NCI-H1930 (cell line): ENCODE data around the gene NR6A1.

ENCODE experiments used
- DNase-seq, 2 experiments: peaks; one replicate each; lab custom pipeline; 2025; lab: John Stamatoyannopoulos, UW

The NR6A1 gene

DNA sequence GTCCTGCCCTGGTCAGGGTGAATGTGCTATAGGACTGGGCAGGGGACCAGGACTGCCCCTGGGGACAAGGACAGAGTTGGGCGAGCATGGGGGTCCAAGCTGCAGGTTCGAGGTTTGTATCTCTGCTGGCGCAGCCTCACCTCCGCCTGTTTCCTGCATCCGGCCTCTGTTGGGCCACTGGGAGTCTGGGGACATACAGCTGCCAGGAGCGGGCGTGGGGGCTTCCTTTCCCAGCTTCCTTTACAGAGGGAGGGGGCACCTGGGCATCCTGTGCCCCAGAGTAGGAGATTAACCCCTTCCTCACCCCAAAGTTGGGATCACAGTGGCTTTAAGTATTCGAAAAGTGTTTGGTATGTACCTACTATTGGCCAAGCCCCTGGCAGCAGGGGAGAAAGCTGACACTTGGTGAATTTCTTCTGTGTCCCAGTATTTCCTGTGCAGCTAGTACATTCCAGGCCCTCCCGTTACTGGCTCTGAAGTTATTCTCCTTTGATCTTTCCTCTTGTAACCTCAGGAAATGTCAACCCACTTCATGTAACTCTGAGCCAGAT is 24.8 kb upstream of the NR6A1 start:
- no peak for DNase-seq

GRCh38 chr9:124794902-124795491 is 23.9 kb upstream of the NR6A1 start:
- DNase-seq = peak; percentile 22 to 47

DNA sequence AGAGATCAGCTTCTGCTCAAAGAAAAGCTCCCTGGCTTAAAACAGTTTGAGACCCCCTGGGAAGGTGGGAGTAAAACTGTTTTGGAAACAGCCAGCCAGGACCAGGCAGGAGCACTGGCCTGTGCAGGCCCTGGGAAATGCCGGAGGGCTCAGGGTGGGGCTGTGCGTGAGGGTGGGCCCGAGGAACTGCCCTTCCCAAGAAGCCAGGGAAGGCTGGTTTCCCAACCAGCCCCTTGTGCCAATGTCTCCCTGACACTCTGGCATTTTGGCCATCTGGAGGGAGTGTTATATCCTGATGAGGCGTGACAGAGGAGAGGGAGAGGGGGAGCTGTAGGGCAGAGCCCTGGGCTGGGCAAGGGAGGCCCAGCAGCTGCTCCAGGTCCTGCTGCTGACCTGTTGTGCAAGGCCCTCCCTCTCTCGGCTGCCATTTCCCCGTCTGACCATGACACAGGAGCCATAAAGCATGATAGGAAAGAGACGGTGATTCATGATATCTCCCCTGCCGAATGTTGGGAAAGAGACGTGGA is 22.0 kb upstream of the NR6A1 start:
- no peak for DNase-seq

DNA sequence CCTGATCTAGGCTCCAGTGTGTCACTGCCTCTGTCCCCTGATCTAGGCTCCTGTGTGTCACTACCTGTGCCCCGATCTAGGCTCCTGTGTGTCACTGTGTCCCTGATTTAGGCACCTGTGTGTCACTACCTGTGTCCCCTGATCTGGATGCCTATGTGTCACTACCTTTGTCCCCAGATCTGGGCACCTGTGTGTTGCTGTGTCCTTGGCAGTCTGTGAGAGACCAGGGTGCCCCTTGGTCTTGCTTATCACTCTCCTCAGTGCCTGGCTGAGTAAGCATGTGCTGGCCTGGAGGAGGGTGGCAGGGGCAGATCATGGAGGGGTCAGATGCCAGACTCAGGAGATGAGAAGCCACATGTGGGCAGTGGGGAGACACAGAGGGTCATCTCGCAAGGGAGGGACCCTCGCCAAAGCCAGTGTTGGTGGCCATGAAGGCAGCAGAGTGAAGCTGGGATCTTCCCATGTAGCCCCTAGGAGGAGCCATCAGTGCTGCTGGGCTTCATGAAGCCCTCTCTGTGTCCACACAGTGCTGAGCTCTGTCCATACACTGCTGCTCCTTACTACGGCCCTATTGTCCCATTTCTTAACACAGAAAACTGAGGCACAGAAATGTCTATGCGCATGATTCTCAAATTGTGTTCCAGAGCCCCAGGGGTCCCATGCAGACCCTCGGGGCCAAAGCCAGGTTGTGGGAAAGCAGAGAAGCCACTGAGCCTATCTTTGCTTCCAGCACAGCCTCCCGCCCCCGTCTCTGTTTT is 21.3 kb upstream of the NR6A1 start:
- DNase-seq = no peak

DNA sequence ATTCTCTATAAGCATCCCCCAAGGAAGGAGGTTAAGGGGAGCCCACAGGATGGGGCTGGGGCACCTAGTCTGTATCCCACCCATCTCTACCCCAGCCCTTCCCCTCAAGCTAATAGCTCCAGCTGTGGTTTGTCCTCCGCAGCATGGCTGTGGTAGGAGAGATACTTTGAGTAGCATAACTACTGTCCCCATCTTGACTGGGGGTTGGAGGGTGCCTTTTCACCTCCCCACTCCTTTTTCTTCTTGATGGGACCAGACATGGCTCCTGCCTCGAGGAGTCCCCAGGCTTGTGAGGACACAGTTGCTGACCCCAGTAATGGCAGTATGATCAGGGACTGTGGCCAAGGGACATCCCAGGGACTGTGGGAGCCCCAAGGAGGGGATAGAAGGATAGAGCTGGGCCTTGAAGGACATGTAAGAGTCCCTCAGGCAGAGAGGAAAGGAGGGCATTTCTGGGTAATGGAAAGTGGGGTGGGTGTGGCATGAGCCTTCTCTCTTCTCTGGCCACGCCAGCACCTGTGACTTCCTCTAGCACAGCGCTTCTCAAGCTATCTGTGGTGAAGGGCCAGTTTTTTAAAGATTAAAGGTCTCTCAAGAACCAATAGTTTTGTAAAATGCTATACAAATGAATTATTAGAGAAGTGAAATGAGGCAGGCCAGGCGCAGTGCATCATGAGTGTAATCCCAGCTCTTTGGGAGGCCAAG is 19.8 kb upstream of the NR6A1 start:
- DNase-seq = no peak

- DNase-seq = no peak
Measured at GRCh38 chr9:124790301-124790700, 19.2 kb upstream of the NR6A1 start.

- no peak for DNase-seq
Measured at GRCh38 chr9:124789531-124789930, 18.4 kb upstream of the NR6A1 start.

DNA sequence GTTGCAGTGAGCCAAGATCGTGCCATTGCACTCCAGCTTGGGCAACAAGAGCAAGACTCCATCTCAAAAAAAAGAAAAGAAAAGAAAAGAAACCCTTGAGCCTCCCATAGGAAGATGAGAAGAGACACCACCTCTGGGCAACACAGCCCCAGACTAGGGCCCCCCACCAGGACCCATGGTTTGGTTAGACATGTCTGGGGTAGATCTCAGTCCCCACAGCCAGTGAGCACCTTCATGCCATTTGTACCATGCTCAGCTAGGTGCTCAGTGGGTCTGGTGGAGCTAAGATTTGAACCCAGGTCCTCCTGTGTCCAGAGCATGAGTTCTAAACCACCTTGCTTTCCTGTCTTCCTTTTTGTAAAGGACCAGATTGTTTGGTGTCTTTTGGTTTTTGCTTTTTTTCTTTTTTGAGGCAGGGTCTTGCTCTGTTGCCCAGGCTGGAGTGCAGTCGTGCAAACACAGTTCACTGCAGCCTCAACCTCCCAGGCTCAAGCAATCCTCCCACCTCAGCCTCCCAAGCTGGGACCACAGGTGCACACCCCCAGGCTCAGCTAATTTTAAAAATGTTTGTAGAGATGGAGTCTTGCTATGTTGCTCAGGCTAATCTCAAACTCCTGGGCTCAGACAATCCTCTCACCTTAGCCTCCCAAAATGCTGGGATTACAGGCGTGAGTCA is 17.6 kb upstream of the NR6A1 start:
- no peak for DNase-seq

- DNase-seq = no peak
Measured at GRCh38 chr9:124786881-124787573, 15.9 kb upstream of the NR6A1 start.

DNA sequence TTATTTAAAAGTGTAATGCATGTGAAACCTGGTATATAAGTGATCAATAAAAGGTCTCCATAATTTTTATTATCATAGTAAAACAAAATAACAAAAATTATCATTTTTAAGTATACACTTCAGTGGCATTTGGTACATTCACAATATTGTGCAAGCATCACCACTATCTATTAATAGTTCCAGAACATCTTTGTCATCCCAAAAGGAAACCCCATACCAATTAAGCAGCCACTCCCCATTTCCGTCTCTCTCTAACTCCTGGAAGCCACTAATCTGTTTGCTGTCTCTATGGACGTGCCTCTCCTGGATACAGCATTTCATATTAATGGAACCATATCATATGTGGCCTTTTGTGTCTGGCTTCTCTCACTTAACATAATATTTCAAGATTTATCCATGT is 13.4 kb upstream of the NR6A1 start:
- no peak for DNase-seq

- no peak for DNase-seq
Measured at GRCh38 chr9:124783830-124784229, 12.7 kb upstream of the NR6A1 start.

DNA sequence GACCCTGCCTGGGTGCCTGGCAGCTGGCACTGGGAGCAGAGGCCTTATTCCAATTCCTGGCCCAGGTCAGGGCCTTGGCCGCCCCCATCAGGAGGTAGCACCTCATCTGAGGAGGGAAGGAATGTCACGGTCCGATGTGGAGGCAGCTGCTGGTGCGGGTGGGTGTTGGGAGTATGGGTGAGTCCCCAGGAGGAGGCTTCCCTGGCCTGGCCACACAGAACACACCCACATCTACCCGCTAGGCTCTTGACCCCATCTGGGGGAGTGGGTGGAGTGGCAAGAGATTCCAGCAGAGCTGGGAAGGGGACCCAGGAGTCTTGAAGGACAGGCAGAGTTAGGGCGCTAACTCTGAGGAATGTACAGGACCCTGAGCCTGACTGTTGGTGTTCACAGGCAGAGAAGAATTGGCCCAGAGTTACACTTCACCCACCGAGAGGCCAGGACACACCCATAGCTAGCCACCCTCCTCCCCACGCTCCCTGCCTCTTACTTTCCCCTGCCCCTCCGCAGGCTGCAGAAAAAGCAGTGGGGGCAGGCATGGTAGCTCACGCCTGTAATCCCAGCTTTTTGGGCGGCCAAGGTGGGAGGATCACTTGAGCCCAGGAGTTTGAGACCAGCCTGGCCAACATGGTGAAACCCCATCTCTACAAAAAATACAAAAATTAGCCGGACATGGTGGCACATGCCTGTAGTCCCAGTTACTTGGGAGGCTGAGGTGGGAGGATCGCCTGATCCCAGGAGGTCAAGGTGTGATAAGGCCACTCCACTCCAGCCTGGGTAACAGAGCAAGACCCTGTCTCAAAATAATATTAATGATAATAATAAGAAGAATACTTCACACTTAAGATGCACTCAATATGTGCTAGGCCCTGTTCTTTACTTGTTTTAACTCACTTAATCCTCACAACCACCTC is 11.8 kb upstream of the NR6A1 start:
- DNase-seq = no peak

- no peak for DNase-seq
Measured at GRCh38 chr9:124781967-124782660, 11.0 kb upstream of the NR6A1 start.

DNA sequence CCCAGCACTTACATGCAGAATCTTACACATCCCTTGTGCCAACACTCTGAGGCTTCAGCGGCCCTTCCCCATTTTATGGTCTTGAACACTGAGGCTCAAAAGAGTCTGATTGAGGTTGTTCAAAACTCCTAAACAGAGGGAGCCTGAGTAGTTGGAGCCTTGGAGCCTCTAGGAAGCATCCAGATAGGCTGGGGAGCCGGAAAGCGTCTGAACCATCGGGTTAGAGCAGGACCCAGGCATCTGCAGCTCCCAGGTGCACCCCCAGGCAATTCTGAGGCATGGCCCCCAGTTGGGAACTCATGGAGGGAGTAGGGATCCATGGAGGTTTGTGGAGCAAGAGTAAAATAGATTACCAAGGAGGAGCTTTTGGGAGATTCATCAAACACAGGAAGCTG is 9.6 kb upstream of the NR6A1 start:
- DNase-seq = no peak

DNA sequence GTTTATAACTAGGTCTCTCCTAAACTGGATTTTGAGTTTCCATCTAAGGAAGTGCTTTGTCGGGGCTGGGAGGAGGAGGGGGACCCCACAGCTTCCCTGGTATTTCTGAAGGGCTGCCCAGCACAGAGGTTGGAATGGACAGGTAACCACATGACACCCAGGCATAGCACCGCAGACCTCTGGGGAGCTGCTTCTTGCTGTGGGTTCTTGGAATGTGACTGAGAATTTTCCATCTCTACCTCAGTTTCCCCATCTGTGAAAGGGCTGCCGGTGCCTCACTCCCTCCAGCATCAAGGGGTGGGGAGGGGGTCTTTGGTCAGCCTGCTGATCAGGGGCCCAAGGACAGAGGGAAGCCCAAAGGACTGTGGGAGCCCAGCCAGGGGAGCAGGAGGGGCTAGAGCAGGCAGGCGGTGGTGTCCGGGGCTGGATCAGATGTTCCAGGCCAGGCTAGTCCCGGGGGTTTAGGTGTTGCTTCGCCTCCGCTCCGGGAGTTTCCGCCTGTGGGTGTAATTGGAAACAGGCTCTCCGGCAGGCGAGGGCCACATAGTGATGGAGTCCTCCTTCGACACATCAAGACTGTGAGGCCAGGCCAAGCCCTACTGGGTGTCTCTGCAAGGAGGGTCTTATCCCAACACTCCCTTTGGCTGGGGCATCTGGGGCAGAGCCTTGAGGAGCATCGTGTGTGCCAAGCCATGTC is 9.1 kb upstream of the NR6A1 start:
- no peak for DNase-seq

DNA sequence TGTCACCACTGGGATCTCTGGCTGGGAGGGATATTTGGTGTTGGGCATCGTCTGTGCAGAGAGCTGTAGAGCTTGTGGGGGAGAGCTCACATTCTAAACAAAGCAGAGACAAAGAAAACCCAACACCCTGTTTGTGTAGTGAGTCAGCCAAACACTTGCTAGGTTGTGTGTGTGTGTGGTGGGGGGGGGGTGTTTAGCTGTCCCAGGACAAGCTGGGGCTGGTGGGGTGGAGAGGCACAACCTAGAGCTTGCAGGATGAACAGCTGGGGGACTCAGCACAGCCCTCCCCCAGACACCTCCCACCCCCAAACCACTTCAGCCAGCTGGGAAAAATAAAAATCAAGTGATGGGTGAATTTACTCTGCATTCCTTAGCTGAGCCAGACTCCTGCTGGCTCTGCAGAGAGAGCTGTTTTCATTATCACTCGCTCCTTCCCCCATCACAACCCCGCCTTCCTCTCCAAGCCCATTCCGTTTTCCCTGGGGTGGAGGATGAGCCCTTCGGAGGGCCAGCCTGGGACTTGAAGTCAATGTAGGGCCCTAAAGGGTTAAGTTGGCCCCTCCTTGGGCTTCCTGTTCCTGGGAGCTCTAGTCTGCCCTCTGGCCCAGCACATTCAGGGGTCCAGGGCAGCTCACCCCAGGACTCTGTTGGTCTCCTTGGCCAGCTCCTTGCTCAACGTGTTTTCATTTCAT is 8.4 kb upstream of the NR6A1 start:
- DNase-seq = no peak

GRCh38 chr9:124778575-124779367 is 7.7 kb upstream of the NR6A1 start:
- DNase-seq = no peak
